K562 (cell line): Measurements from ENCODE around the gene CLTB. TPM values are rescaled to one million over a fixed set of nuclear protein-coding genes. Genes with fewer than 3 reads are reported as not detected.
A peak's percentile ranks its signal among the peaks of the same experiment; 100 is the strongest.

Source experiments
- ATAC-seq: fragments of 200-7000 bp; cut with Tn5 transposase; 3 replicates; pipeline ENCODE4 v1.9.1; 2020; ENCODE audit warnings: moderate library complexity
- BruUV-seq: library from RNA; stranded (reverse); fragments of 400-500 nt; replicated peaks from 2 replicates; lab custom pipeline; 2021; lab: Mats Ljungman, UMichigan
- CTCF ChIA-PET: fragments of 300-600 bp; formaldehyde crosslinking; extraction: SDS; loops from one replicate; lab custom pipeline; 2021; ENCODE audit warnings: low intra/inter-chr PET ratio; lab: Yijun Ruan, JAX
- POLR2A ChIA-PET: fragments of 300-600, 350-650 bp; sonication (Branson Sonifier 250); formaldehyde crosslinking; extraction: SDS; loops from one replicate; lab custom pipeline; 2021; ENCODE audit warnings: antibody characterized with exemption, inconsistent platforms; lab: Yijun Ruan, JAX
- DNase-seq, 4 experiments: peaks; one replicate each; pipeline versions ENCODE4 v3.0.0 to v3.0.0-alpha.2; 2011 to 2018; ENCODE audit warnings: low spot score in 3 of 4, mixed read lengths in 3 of 4; ENCODE audit errors: extremely low read depth in 1 of 4
- FAIRE-seq: peaks from 2 replicates; lab custom pipeline; 2011; peaks lifted over from hg19 to GRCh38; lab: Jason Lieb, UNC
- H2AFZ ChIP-seq: 2 replicates; pipeline ENCODE4 v1.6.0; 2011; ENCODE audit warnings: low read depth, low read length, control low read depth, inconsistent platforms
- H3K27ac ChIP-seq: fragments of 200-600 bp; 3 replicates; pipeline ENCODE4 v1.8.0; 2011; ENCODE audit warnings: low read depth, mild to moderate bottlenecking, control low read depth, inconsistent platforms, low read length, moderate library complexity, mixed read lengths; ENCODE audit errors: extremely low read depth
- H3K27me3 ChIP-seq, 2 experiments: fragments of 300-600 bp in 1 of 2; 2 replicates in 1 of 2; 3 replicates in 1 of 2; pipeline versions ENCODE4 v1.6.0 to v1.8.0; 2011; ENCODE audit warnings: inconsistent platforms in 2 of 2, low read length in 2 of 2, mild to moderate bottlenecking in 1 of 2, mixed read lengths in 1 of 2, moderate library complexity in 1 of 2; ENCODE audit not compliant: control insufficient read depth in 2 of 2, insufficient read depth in 2 of 2
- H3K36me3 ChIP-seq: fragments of 300-600 bp; 3 replicates; pipeline ENCODE4 v1.8.0; 2011; ENCODE audit warnings: mild to moderate bottlenecking, low read length, inconsistent platforms; ENCODE audit not compliant: control insufficient read depth, insufficient read depth
- H3K4me1 ChIP-seq, 2 experiments: fragments of 200-600 bp in 1 of 2; replicated peaks in 1 of 2; 2 replicates in 1 of 2; 3 replicates in 1 of 2; pipeline versions ENCODE4 v1.5.1 to v1.8.0; 2011; ENCODE audit warnings: inconsistent platforms in 2 of 2, low read length in 2 of 2, mild to moderate bottlenecking in 1 of 2, mixed read lengths in 1 of 2, moderate library complexity in 1 of 2; ENCODE audit not compliant: control insufficient read depth in 2 of 2, insufficient read depth in 2 of 2
- H3K4me2 ChIP-seq: 2 replicates; pipeline ENCODE4 v1.6.1; 2011; ENCODE audit warnings: low read length, control low read depth, inconsistent platforms, mixed read lengths; ENCODE audit not compliant: insufficient read depth
- H3K4me3 ChIP-seq: fragments of 200-600 bp; sonication (generic), shearing (Covaris generic); 2 replicates; pipeline ENCODE4 v1.5.1; 2016; ENCODE audit warnings: control low read depth, inconsistent platforms
- H3K79me2 ChIP-seq: fragments of 200-600 bp; 3 replicates; pipeline ENCODE4 v1.8.0; 2011; ENCODE audit warnings: low read length, inconsistent platforms; ENCODE audit not compliant: control insufficient read depth, insufficient read depth
- H3K9ac ChIP-seq, 2 experiments: 2 replicates each; pipeline versions ENCODE4 v1.6.0 to v1.6.1; 2011; ENCODE audit warnings: low read depth in 2 of 2, low read length in 2 of 2, control low read depth in 1 of 2, inconsistent platforms in 1 of 2, mild to moderate bottlenecking in 1 of 2, mixed read lengths in 1 of 2; ENCODE audit not compliant: insufficient read depth in 1 of 2
- H3K9me1 ChIP-seq: one replicate; pipeline ENCODE4 v1.6.0; 2011; ENCODE audit warnings: inconsistent platforms, mild to moderate bottlenecking, low read length, moderate library complexity; ENCODE audit not compliant: control insufficient read depth, insufficient read depth
- H3K9me3 ChIP-seq: replicated peaks from 2 replicates; pipeline ENCODE4 v1.5.1; 2011; ENCODE audit warnings: low read depth, low read length, inconsistent platforms; ENCODE audit not compliant: control insufficient read depth, insufficient read depth
- H4K20me1 ChIP-seq: replicated peaks from 2 replicates; pipeline ENCODE4 v1.6.1; 2011; ENCODE audit warnings: low read length, inconsistent platforms, mixed read lengths; ENCODE audit not compliant: control insufficient read depth, insufficient read depth
- BCOR ChIP-seq: fragments of 450-650 bp; IDR thresholded peaks from 2 replicates; pipeline ENCODE4 v1.6.1; 2016
- CTCF ChIP-seq, 3 experiments: IDR thresholded peaks in 2 of 3; conservative IDR thresholded peaks in 1 of 3; 2 replicates each; pipeline ENCODE4 v1.5.1; 2011 to 2012; ENCODE audit warnings: low read length in 3 of 3, mild to moderate bottlenecking in 3 of 3, control low read depth in 2 of 3, improper control_type of control experiment in 1 of 3, inconsistent platforms in 1 of 3, low read depth in 1 of 3, mixed read lengths in 1 of 3, moderate library complexity in 1 of 3; ENCODE audit not compliant: insufficient read depth in 2 of 3
- EP400 ChIP-seq: fragments of 450-650 bp; IDR thresholded peaks from 2 replicates; pipeline ENCODE4 v1.6.1; 2017; ENCODE audit warnings: antibody characterized with exemption, mild to moderate bottlenecking, moderate library complexity
- KDM1A ChIP-seq, 2 experiments: fragments of 450-650 bp; IDR thresholded peaks; 2 replicates each; pipeline ENCODE4 v1.6.1; 2016; ENCODE audit warnings: mild to moderate bottlenecking in 2 of 2
- PHF21A ChIP-seq: fragments of 450-650 bp; IDR thresholded peaks from 2 replicates; pipeline ENCODE4 v1.6.1; 2017; ENCODE audit warnings: low read depth, borderline replicate concordance
- THAP7 ChIP-seq: fragments of 250-450 bp; sonication (Bioruptor Pico); IDR thresholded peaks from 2 replicates; pipeline ENCODE4 v1.5.0; 2021
- ZFP36 ChIP-seq: fragments of 150-350 bp; IDR thresholded peaks from 2 replicates; pipeline ENCODE4 v1.6.1; 2018; ENCODE audit warnings: low read length, low read depth; ENCODE audit not compliant: partially characterized antibody
- WGBS: fragments of 100-300 bp; shearing (Covaris generic); methylation state at CpG from one replicate; pipeline ENCODE4 v1.1.6; 2016; ENCODE audit warnings: low coverage, mixed read lengths; ENCODE audit not compliant: insufficient coverage; ENCODE audit errors: missing lambda C conversion rate; 5-methylcytosine and 5-hydroxymethylcytosine counted together
- in situ Hi-C: fragments of 300-500 bp; cut with MboI; formaldehyde crosslinking; loops from 4 replicates; pipeline ENCODE4 v1.15.0; 2018; ENCODE audit warnings: inconsistent platforms, mixed read lengths
- intact Hi-C: fragments of 100-400 bp; cut with micrococcal nuclease; formaldehyde crosslinking; loops from 2 replicates; pipeline ENCODE4 v1.14.2; 2022
- polyA plus RNA-seq, 8 experiments: library from polyadenylated mRNA; depleted of rRNA in 4 of 8; stranded (reverse) in 5 of 8; unstranded in 3 of 8; fragments of >200 nt; fragmentation: Nextera tagmentation in 2 of 8; fragmentation: Illumina TruSeq in 1 of 8; extraction: Ambion mirVana in 2 of 8; extraction: Trizol in 1 of 8; gene quantifications; 2 replicates each; pipeline versions ENCODE4 v1.2.1 to v1.2.3, GENCODE V29; 2011 to 2014; ENCODE audit warnings: inconsistent platforms in 1 of 8, missing spikeins in 1 of 8
- total RNA-seq, 7 experiments: library from RNA; depleted of rRNA in 6 of 7; stranded (reverse); fragments of >200 nt in 6 of 7; fragmentation: Illumina TruSeq in 2 of 7; extraction: Trizol in 2 of 7; gene quantifications; 2 replicates each; pipeline versions ENCODE4 v1.2.1 to v1.2.3, GENCODE V29; 2011 to 2021; ENCODE audit warnings: low replicate concordance in 1 of 7
- TF ChIP-seq, protein P1 (sequence below): sonication (generic); formaldehyde crosslinking; IDR thresholded peaks from 2 replicates; pipeline ENCODE4 v1.8.1; 2023; ENCODE audit warnings: mild to moderate bottlenecking, missing genetic modification reagents

The CLTB gene
- total and polyA plus RNA-seq, 9 of the 15 experiments (the other 6 are each of a cell fraction or from before 2014, with no cell fraction given) = 1.8 to 117 (median 39.0) TPM

- in situ Hi-C loops (no loop called here), intact Hi-C loops (no loop called here)
- Histone ChIP-seq H3K27me3 (no peaks in the 10 kb centered on the region), H3K9me3 (no peaks in the 10 kb centered on the region), H3K9ac (peak overlapping the region in 1 of 2 experiments; percentile 24; a peak in 2 of 4 replicates), H3K36me3 (peaks cover 34% of the 10 kb centered on the region; the same call in 2 of the 3 replicates), H2AFZ (no peak overlapping the region), H3K27ac (no peak overlapping the region), H3K4me3 (no peak overlapping the region), H3K9me1 (peaks cover 3% of the 10 kb centered on the region), H3K4me1 (peaks cover 12 to 25% of the 10 kb centered on the region in 2 experiments; a peak in 4 of 5 replicates), H4K20me1 (no peaks in the 10 kb centered on the region), H3K4me2 (no peak overlapping the region), H3K79me2 (no peaks in the 10 kb centered on the region)
- ATAC-seq = no peak
- 89% methylated on average over 15 of the region's 18 CpGs for WGBS
- BruUV-seq = no TSS peak
- ChIA-PET POLR2A (no interaction called here), CTCF (no interaction called here)
- FAIRE-seq = no peak
- DNase-seq = no peak
- TF ChIP-seq KDM1A (IDR thresholded peaks at IDR 0.05) (peak in 1 of 2 experiments; percentile 36; a peak in 1 of 4 replicates), PHF21A (no peak), THAP7 (no peak), BCOR (peak; percentile 80), ZFP36 (peak; percentile 53), EP400 (no peak), CTCF (IDR thresholded peaks at IDR 0.05 in 2 of 3, conservative IDR thresholded peaks at IDR 0.05 in 1 of 3; ENCODE audit: insufficient read depth in 2 of 3, low read depth in 1 of 3, low read length in 3 of 3) (0 out of 6 replicates have a peak, but pooled peaks of 1 of the 3 experiments have one; percentile 11)
- TF ChIP-seq, protein P1, sequence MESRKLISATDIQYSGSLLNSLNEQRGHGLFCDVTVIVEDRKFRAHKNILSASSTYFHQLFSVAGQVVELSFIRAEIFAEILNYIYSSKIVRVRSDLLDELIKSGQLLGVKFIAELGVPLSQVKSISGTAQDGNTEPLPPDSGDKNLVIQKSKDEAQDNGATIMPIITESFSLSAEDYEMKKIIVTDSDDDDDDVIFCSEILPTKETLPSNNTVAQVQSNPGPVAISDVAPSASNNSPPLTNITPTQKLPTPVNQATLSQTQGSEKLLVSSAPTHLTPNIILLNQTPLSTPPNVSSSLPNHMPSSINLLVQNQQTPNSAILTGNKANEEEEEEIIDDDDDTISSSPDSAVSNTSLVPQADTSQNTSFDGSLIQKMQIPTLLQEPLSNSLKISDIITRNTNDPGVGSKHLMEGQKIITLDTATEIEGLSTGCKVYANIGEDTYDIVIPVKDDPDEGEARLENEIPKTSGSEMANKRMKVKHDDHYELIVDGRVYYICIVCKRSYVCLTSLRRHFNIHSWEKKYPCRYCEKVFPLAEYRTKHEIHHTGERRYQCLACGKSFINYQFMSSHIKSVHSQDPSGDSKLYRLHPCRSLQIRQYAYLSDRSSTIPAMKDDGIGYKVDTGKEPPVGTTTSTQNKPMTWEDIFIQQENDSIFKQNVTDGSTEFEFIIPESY (CRISPR knock-in tag) = peak; percentile 59; the same call in 1 of the 2 replicates
Measured at GRCh38 chr5:176397736-176398420, 18.5 kb downstream of the CLTB start.
